Measurements from ENCODE around the gene ACOXL.

- TF ChIP-seq POLR2A (IDR thresholded peaks at IDR 0.05): no peak
- no peak for TF ChIP-seq CTCF (IDR thresholded peaks at IDR 0.05)
Measured at GRCh38 chr2:110804915-110805314, 72.5 kb downstream of the ACOXL start.

Data from right lobe of liver (tissue), 4 donors.